HG02588 (cell line): ENCODE data around the gene GNA15.

Source experiments
- ATAC-seq: cut with Tn5 transposase; IDR thresholded peaks from one replicate; pipeline ENCODE4 v1.9.1; 2021; ENCODE audit warnings: mild to moderate bottlenecking, moderate library complexity; ENCODE audit not compliant: unreplicated experiment

Gene GNA15

DNA sequence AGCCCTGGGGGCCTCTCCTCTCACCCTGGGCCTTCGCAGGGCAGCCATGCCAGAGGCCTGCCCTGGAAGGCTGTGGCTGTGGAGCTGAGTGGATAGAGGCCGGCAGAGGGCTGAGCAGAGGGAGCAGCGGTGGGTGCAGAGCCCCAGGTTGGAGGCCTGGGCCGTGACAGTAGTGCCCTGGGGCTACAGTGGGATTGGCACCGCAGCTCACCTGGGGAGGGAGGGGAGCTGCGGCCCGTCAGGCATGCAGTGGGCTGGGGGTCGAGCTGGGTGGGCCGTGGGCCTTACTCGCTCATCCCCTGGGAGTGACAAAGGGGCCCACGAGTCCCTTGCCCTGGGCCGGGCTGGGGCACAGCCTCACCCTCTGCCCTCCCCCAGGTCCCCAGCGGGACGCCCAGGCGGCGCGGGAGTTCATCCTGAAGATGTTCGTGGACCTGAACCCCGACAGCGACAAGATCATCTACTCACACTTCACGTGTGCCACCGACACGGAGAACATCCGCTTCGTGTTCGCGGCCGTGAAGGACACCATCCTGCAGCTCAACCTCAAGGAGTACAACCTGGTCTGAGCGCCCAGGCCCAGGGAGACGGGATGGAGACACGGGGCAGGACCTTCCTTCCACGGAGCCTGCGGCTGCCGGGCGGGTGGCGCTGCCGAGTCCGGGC is 15.1 kb upstream of the GNA15 start:
- ATAC-seq = no peak

DNA sequence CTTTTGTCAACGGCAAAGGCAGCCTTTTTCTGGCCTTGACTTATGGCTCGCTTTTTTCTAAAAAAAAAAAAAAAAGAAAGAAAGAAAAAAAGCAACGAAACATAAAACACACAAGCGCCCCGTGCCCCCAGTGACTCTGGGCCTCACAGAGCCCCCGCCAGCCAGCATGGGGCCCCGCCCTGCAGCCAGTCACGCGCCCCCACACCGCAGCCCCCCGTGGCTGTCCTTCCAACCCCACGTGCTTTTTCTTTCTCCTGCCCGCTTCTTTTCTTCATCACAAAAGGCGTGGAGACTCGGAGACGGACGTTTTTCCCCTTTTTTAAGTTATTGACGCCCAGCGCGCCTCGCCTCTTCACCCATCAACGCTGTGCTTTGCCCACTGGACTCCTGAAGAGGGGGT is 14.4 kb upstream of the GNA15 start:
- ATAC-seq = no peak

DNA sequence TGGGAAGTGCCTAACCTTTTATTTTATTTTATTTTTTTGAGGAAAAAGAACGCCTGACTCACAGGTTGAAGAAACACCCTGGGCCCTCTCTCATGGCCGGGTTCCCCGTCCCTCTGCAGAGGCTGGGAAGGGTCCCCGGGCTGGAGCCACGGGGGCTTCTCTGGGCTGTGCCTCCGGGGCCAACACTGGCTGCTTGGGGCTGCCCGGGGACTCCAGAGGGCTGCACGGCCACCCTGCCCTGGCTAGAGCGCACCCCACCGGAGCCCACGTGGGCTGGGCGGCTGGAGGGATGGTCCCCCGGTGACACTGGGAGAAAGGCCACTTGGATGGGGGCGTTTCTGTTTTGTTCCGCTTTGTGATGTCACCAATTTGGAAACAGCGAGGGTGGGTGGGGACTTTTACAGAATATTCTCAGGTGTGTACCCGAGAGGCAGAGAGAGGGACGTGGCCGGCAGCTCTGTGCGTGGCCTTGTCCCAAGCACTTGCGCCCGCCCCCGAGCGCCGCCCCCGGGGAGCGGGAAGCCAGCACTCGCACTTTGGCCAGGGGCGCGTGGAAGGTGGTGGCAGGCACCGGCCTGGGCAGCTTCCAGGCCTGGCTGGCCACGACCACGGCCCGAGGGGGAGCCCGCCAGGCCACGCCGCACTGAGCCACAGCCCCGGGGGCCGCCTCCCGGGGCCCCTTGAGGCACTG is 13.9 kb upstream of the GNA15 start:
- no peak for ATAC-seq

DNA sequence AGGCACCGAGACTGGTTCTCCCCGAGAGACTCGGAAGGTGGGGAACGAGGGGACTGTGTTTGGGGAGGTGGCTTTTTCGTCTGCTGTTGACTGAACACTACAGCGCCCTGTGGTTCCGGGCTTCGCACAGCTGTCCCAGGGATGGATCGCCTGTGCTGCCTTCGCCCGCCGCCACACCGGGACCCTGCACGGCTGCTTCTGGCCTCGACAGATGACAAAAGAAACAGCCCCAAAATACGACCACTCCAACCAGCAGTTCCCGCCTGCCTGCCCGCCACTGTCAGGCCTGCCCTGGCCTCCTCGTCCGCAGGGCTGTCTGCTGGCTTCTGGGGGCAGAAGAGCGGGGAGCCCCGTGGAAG is 13.3 kb upstream of the GNA15 start:
- ATAC-seq = no peak

DNA sequence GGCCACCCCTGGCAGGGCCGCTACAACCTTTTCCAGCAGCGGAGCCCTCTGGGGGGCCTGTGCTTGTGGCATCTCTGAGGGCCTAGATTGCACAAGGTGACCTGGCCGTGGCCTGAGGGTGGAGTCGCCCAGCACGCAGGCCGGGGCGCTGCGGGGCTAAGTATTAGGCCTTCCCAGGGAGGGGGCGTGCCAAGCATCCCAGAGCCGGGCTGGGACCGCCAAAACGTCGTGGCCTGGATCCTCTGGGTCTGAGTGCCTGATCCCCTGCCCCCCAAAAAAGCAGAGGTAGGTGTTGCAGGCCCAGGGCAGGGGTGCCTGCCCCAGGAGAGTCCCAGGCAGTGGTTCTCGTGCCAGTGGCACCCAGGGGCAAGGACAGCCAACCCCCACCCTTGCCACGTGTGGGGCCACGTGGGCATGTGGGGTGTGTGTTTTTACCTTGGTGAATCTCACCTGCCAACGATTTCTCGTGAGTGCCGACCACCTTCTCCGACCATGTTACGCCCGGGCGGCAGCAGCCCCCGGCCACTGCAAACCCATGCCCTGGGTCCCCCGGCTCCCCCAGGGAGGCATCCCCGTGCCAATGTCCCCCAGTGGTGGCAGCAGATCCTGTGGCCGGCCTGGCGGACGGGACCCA is 12.6 kb upstream of the GNA15 start:
- no peak for ATAC-seq

DNA sequence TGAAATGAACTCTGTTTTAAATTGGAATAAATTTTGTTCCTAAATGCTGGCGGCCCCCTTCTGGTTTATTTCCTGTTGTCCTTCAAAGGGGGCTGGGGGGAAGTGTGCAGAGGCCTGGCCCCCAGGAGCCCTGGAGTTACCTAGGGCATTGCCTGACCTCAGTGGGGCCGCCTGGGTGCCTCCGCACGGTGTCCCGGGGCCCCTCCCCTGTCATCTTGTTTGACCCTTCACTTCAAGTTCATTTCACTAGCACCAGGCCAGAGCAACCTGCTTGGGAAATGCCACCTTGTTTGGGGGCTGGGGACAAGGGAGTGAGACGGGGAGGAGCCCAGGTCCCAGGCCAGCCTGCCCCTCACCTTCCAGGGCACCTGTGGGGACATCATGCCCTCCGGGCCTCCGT is 11.9 kb upstream of the GNA15 start:
- ATAC-seq = no peak

DNA sequence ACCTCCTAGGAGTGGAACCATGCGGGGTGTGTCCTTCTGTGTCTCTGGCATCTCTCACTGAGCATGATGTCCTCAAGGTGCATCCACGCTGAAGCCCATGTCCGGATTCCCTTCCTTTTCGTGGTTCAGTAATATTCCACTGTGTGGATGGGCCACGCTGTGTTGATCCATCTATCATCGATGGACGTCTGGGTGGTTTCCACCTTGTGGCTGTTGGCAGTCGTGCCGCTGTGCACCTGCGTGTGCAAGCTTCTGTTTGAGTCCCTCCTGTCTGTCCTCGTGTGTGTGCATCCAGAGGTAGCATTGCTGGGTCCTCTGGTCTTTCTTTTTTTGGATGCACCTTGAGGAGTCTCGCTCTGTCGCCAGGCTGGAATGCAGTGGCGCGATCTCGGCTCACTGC is 11.2 kb upstream of the GNA15 start:
- no peak for ATAC-seq

DNA sequence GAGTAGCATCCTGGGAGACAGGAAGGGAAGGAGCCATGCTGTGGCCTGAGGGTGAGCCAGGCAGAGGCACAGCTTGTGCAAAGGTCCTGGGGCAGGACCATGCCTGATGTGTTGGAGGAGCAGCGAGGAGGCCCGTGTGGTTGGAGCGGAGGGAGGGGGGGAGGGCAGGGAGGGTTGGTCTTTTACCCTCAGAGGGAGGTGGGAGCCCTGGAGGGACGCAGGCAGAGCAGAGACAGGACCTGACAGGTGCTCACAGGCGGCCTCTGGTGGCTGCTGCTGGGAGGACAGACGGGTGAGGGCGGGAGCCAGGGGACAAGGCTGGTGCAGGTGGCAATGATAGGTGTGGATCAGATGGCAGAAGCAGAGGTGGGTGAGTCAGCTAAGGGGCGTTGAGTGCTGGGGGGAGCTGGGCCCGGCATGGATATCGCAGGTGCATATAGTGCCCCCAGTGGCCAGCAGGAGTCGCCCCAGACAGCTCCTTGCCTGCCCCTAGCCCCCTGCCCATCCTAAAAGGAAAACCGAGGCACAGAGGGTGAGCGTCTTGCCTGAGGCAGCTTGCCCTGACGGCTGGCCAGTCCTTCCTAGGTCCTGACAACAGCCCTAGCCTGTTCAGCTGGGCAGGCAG is 9.8 kb upstream of the GNA15 start:
- no peak for ATAC-seq

DNA sequence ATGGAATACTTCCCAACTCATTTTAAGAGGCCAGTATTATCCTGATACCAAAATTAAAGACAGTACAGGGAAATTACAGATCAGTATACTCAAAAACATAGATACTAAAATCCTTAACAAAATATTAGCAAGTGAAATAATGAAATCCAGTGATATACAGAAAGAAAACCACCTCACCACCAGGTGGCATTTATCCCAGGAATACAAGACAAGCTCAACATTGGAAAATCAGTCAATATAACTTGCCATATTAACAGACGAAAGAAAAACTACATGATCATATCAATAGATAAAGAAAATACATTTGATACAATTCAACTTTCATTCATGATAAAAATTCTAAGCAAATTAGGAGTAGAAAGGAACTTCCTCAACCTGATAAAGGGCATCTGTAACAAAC is 6.7 kb upstream of the GNA15 start:
- ATAC-seq = no peak

DNA sequence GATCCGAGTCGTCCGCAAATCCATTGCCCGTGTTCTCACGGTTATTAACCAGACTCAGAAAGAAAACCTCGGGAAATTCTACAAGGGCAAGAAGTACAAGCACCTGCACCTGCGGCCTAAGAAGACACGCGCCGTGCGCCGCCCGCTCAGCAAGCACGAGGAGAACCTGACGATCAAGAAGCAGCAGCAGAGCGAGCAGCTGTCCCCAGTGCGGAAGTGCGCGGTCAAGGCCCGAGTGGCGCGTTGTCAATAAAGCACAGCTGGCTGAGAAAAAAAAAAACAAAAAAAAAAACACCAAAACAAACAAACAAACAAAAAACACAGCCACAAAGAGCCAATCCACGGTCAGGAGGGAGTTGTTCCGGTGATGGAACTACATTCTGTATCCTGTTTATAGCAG is 4.7 kb upstream of the GNA15 start:
- no peak for ATAC-seq

DNA sequence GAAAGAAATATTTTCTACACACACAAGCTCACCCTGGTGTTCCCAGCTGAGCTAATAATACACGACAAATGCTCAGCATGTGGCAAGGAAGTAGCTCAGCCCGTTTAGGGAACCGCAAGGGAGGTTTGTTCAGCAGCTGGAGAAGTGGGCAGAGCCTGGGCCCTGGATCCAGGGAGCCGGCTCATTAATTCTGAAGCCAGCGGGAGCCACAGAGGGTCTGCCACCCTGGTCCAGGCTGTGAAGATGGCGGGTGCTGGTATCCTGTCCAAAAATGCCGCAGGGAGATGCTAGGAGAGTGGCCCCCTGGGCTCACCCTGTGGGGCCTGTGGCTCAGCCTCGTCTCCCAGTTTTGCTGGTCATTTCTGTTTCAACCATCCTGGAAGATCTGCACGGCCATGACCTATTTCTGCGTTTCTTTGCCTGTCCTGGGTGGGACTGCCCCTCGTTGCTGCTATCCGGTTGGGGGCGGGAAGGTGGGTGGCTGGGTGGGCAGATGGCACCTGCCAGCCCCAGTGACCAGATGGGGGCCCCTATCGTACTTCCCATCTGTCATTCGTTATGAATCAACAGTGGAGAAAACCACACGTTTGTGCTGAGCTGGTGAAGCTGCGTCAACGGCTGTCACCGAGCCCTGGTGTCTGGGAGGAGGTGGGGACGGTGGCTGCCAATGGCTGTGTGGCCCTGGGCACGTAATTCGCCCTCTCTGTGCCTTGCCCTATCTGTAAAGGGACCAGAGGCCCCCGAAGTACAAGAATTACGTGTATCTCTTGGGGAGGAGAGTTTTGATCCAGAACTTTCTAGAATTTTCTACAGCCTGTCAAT is 2.7 kb upstream of the GNA15 start:
- ATAC-seq = peak; percentile 46

DNA sequence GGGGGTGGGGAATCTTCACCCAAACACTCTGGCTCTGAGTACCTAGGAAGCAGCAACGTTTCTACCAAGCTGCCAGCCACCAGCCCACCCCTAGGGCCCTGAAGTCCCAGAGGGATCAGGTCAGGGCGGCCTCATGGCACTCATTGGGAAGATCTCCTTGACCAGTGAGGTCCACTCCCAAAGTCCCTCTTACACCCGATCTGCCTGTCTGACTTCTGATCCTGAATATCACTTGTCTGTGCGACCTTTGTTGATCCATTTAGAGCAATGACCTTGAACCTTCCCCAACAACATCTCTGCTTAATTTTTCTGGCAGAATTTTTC is 2.1 kb upstream of the GNA15 start:
- ATAC-seq = peak; percentile 24

DNA sequence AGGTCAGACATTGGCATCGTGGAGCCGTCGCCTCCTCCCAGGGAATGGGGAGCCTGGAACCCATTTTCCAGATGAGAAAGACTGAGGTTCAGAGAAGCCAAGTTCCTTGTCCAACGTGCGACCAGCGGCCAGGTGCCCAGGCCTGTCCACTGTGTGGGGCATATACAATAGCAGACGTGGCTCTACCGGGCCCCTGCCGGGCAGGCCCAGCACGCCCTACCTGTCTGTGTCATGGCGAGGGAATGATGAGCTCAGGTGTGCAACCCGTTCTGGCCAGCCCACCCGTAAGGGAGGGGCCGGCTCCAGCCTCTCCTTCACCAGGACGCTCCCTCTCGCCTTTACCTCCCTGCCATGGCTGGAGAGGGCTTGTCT is 837 bp downstream of the GNA15 start:
- no peak for ATAC-seq

DNA sequence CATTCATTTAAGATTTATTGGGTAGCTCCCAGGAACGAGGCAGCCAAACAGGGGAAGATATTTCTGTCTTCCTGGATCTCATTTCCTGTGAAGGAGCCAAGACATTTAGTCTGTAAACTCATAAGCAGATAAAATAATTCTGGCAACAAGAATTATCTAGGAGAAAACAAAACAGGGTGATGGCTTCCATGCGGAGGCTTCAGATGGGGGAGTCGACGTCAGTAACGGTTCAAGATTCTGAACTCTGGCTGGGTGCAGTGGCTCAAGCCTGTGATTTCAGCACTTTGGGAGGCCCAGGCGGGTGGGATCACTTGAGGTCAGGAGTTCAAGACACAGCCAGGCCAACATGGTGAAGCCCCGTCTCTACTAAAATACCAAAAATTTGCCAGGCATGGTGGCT is 1.3 kb downstream of the GNA15 start:
- no peak for ATAC-seq

DNA sequence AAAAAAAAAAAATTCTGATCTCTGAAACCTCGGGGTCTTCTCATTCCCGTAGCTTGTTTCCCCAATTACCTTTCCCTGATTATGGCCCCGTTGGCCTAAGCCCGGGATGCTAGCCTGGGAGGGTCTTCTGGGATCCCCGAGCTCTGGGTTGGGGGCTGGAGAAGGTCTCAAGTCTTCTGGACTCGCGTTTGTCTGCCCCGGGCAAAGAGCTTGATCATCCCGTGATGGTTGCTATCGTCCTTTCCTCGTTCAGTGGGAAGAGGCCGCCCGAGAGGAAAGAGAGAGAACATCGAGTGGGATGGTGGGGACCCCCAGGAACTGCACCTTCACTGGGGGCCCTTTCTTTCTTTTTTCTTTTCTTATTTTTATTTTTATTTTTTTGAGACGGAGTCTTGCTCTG is 2.4 kb downstream of the GNA15 start:
- no peak for ATAC-seq

DNA sequence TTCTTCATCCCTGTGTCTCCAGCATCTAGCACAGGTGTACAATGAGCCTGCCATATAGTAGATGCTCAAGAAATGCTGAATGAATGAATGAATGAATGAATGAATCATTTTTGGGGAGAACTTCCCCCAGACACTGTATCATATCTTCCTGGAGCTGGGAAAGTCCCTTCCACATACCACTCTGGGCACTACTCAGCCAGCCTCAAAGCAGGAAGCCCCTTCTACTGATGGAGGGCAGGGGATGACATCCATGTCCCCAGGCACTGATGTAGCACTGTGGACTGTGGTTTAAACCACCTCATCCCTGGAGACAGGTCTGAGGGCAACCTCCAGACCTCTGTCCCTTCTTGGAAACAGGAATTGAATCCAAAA is 4.8 kb downstream of the GNA15 start:
- ATAC-seq = no peak

DNA sequence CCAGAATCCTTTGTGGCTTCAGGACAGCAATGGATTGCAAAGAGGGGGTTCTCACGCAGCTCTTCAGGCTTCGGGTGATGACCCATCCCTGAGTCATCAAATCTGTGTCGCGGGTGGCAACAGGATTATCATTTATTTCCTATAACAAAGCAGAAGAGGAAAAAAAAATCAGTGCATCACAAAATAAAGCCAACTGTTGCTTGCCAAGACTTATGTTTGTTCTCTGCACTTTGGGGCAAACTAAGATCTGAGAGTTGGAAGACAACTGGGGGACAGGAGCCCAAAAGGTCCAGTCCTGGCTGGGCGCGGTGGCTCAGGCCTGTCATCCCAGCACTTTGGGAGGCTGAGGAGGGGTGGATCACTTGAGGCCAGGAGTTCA is 6.4 kb downstream of the GNA15 start:
- no peak for ATAC-seq

DNA sequence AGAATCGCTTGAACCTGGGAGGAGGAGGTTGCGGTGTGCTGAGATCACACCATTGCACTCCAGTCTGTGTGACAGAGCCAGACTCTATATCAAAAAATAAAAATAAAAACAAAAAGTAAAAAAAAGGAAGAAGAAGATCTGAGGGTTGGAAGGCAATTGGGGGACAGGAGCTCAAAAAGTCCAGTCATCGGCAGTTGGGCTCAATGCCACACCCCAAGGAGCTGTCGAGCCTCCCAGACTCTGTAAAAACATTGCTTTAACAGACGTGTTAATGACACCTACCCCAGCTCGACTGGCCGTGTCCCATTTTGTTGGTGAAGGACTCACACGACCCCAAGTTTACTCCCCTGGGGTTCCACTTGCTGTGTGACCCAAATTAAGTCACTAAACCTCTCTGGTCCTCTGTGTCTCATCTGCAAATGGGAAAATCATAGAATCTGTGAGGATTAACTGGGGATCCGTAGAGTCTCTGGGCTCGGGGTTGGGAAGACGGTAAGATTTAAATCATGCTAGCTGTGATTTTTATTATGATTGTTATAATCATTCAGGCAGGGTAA is 7.0 kb downstream of the GNA15 start:
- ATAC-seq = no peak

DNA sequence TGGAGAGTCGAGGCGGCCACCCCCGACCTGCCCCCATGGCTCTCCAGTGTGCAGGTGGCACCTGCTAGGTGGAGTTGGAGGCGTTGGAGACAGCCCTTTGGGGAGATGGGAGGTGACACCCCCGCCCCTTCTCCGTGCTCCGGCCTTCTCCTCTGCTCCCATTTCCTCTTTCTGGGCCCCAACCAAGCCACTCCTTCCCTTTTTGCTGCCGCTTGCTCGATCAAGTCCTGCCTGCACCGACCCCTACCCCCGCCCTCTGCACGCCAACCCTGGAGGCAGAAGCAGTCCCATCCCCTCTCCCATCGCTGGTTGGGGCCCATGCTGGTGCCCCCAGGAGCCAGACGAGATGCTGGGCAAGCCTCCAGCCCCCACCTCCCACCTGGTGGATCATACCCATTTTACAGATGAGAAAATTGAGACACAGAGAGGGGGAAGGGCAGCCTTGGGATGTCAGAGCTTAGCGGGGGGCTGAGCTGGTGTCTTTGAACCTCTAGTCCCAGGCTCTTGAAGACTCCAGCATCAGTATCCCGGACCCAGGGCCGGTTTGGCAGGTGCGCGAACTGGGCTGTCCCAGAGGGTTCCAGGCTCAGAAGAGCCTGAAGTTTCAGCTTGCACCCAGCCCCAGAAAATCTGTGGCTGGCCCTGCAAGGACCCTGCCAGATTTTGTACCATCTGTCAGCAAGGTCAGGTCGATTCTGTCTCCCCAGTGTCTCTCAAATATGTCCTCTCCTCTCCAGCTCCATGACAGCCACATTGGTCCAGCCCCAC is 10.3 kb downstream of the GNA15 start:
- no peak for ATAC-seq

DNA sequence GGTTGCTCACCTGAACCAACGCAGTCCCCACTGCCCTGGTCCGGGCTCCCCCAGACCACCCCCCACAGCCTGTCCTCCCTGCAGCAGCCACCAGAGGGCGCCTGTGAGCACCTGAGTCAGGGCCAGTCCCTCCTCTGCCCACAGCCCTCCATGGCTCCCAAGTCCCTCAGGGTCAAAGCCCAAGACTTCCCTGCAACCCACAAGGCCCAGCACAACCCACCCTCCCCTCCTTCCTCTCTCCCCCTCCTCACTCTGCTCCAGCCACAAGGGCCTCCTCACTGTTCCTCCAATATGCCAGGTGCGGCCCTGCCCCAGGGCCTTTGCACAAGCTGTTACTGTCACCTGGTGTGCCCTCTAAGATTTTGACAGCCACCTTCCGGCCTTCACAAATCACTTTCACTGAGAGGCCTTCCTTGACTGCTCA is 10.9 kb downstream of the GNA15 start:
- no peak for ATAC-seq

DNA sequence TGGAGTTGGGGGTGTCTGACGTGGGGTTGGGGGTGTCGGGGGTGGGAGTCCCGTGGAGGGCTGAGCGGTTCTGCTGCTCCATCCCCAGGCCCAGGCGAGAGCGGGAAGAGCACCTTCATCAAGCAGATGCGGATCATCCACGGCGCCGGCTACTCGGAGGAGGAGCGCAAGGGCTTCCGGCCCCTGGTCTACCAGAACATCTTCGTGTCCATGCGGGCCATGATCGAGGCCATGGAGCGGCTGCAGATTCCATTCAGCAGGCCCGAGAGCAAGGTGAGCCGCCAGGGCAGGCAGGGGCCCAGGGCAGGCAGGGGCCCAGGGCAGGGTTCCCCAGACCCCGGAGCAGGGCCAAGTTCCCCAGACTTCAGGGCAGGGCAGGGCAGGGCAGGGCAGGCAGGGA is 12.7 kb downstream of the GNA15 start:
- ATAC-seq = no peak
